Breast epithelium (tissue), 3 donors: ENCODE measurements around the gene HSP90AB1.

ENCODE experiments used
- CTCF ChIP-seq, 3 donors: fragments of 450-650 bp; IDR thresholded peaks; one replicate each; pipeline ENCODE4 v1.5.1; 2016 to 2017; ENCODE audit warnings: antibody characterized with exemption in 3 of 3, mild to moderate bottlenecking in 3 of 3, moderate library complexity in 3 of 3
- POLR2A ChIP-seq: fragments of 450-650 bp; IDR thresholded peaks from one replicate; pipeline ENCODE4 v1.6.1; 2016; ENCODE audit warnings: antibody characterized with exemption, mild to moderate bottlenecking, moderate library complexity
- POLR2AphosphoS5 ChIP-seq, 3 donors: sonication (generic); formaldehyde crosslinking; IDR thresholded peaks; one replicate each; pipeline ENCODE4 v1.6.1; 2017; ENCODE audit warnings: antibody characterized with exemption in 3 of 3

- TF ChIP-seq CTCF (IDR thresholded peaks at IDR 0.05) (no peak), POLR2AphosphoS5 (IDR thresholded peaks at IDR 0.05) (no peak), POLR2A (no peak)
Measured at GRCh38 chr6:44228031-44228430, 18.9 kb upstream of the HSP90AB1 start.
